Measurements from ENCODE around the gene ODC1.

ODC1 gene

GRCh38 chr2:10467401-10467800 lies 19.3 kb upstream of the ODC1 start:
- no peak for TF ChIP-seq CEBPB (IDR thresholded peaks at IDR 0.05)
- TF ChIP-seq RAD21 (IDR thresholded peaks at IDR 0.05; ENCODE audit: low read depth), result no peak
- no peak for TF ChIP-seq YY1 (IDR thresholded peaks at IDR 0.05; ENCODE audit: low read depth)
- no peak for TF ChIP-seq EP300 (IDR thresholded peaks at IDR 0.05; ENCODE audit: borderline replicate concordance)
- TF ChIP-seq ZBTB7A (IDR thresholded peaks at IDR 0.05; ENCODE audit: low read depth), result no peak
- TF ChIP-seq TEAD4 (IDR thresholded peaks at IDR 0.05), result no peak
- no peak for TF ChIP-seq FOXM1 (IDR thresholded peaks at IDR 0.05; ENCODE audit: borderline replicate concordance, low read depth)
- TF ChIP-seq MAX (IDR thresholded peaks at IDR 0.05), result no peak
- no peak for TF ChIP-seq TAF1 (IDR thresholded peaks at IDR 0.05; ENCODE audit: low read depth)
- TF ChIP-seq NFIC (IDR thresholded peaks at IDR 0.05), result no peak

DNA sequence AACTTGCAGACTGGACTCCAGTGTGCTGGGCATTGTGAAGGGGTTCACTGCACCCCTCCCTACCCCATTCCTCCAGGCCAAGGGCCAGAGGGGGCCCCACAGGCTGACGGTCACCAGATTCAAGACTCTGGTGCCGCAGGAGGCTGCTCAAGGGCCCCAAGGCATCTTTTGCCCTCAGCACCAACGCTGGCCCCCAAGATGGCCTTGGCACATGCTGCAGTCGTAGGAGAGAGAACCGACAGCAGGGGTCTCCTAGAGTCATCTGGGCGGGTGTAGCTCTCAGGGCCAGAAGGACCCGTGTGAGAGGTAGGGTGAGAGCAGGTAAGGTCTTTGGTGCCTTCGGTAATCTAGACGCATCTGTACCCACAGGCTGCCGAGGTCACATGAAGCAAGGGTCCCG lies 18.7 kb upstream of the ODC1 start:
- TF ChIP-seq EP300 (IDR thresholded peaks at IDR 0.05; ENCODE audit: borderline replicate concordance) (no peak), TAF1 (IDR thresholded peaks at IDR 0.05; ENCODE audit: low read depth) (no peak), CREB1 (IDR thresholded peaks at IDR 0.05; ENCODE audit: low read depth) (no peak), MAX (IDR thresholded peaks at IDR 0.05) (no peak), CEBPB (IDR thresholded peaks at IDR 0.05) (no peak), ZBTB7A (IDR thresholded peaks at IDR 0.05; ENCODE audit: low read depth) (no peak), FOXM1 (IDR thresholded peaks at IDR 0.05; ENCODE audit: borderline replicate concordance, low read depth) (no peak), TEAD4 (IDR thresholded peaks at IDR 0.05) (no peak), NFIC (IDR thresholded peaks at IDR 0.05) (no peak), RAD21 (IDR thresholded peaks at IDR 0.05; ENCODE audit: low read depth) (no peak), YY1 (IDR thresholded peaks at IDR 0.05; ENCODE audit: low read depth) (no peak), EGR1 (IDR thresholded peaks at IDR 0.05) (no peak)
- TF ChIP-seq, protein P1, sequence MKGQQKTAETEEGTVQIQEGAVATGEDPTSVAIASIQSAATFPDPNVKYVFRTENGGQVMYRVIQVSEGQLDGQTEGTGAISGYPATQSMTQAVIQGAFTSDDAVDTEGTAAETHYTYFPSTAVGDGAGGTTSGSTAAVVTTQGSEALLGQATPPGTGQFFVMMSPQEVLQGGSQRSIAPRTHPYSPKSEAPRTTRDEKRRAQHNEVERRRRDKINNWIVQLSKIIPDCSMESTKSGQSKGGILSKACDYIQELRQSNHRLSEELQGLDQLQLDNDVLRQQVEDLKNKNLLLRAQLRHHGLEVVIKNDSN (IDR thresholded peaks at IDR 0.05), result no peak

DNA sequence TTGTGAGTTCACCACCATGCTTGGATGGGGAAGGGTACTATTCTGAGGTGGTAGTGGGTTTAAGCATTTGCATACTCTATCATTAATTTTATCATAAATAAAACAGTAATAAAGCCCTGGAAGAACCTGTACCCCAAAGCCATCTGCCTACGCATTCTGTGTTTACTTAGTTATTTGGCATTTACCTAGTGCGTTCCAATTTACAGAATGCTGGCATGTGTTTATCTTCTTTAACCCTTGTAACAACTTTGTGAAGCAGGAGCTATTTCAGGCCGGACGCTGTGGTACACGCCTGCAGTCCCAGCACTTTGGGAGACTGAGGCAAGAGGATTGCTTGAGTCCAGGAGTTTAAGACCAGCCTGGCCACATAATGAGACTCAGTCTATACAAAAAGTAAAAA lies 17.8 kb upstream of the ODC1 start:
- TF ChIP-seq TCF12 (IDR thresholded peaks at IDR 0.05; ENCODE audit: low read depth) (no peak), YY1 (IDR thresholded peaks at IDR 0.05; ENCODE audit: low read depth) (no peak), NFIC (IDR thresholded peaks at IDR 0.05) (no peak), EP300 (IDR thresholded peaks at IDR 0.05; ENCODE audit: borderline replicate concordance) (no peak)

DNA sequence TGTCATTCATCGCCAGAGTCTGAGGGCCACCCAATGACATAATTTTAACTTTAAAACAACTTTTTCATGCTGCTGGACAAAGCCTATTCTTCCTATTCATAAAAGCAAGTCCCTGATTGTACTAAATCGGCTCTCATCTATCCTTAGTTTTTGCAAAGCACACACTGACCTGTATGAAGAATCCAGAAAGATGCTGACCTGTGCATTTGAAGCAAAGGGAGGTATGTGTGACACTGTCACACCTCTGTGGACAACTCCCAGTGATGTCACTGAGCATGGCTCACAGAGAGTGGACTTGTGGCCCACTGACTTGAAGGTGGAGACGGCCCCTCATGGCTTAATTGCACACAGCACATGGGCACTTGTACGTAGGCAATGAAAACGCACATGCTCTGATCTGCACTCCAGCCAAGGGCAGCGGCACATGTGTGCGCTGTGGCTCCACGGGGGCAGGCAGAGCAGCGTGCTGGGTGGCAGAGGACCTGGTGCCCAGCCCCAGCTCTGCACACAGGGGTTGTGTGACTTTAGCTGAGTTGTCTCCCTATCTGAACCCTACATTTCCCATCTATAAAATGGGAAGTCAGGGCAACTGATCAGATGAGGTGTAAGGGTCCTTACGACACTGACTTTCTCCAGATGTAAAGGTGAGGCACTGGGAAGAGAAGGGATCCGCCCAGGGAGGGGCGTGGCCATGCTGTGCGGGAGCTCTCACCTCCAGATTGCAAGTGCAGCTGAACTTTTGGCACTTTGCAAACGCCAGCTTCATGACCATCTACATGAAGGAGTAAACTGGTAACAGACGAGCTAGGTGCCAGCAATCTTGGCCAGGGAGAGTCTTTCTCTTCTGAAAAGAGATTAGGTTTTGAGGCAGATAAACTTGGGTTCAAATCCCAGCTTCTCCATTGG lies 14.3 kb upstream of the ODC1 start:
- TF ChIP-seq CEBPB (IDR thresholded peaks at IDR 0.05), result no peak

GRCh38 chr2:10460366-10460796 lies 12.3 kb upstream of the ODC1 start:
- TF ChIP-seq, protein P2, sequence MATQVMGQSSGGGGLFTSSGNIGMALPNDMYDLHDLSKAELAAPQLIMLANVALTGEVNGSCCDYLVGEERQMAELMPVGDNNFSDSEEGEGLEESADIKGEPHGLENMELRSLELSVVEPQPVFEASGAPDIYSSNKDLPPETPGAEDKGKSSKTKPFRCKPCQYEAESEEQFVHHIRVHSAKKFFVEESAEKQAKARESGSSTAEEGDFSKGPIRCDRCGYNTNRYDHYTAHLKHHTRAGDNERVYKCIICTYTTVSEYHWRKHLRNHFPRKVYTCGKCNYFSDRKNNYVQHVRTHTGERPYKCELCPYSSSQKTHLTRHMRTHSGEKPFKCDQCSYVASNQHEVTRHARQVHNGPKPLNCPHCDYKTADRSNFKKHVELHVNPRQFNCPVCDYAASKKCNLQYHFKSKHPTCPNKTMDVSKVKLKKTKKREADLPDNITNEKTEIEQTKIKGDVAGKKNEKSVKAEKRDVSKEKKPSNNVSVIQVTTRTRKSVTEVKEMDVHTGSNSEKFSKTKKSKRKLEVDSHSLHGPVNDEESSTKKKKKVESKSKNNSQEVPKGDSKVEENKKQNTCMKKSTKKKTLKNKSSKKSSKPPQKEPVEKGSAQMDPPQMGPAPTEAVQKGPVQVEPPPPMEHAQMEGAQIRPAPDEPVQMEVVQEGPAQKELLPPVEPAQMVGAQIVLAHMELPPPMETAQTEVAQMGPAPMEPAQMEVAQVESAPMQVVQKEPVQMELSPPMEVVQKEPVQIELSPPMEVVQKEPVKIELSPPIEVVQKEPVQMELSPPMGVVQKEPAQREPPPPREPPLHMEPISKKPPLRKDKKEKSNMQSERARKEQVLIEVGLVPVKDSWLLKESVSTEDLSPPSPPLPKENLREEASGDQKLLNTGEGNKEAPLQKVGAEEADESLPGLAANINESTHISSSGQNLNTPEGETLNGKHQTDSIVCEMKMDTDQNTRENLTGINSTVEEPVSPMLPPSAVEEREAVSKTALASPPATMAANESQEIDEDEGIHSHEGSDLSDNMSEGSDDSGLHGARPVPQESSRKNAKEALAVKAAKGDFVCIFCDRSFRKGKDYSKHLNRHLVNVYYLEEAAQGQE (IDR thresholded peaks at IDR 0.05; ENCODE audit: low read depth), result no peak
- TF ChIP-seq, protein P1 (IDR thresholded peaks at IDR 0.05), result no peak
- no peak for TF ChIP-seq TAF1 (IDR thresholded peaks at IDR 0.05; ENCODE audit: low read depth)
- no peak for TF ChIP-seq CEBPB (IDR thresholded peaks at IDR 0.05)
- TF ChIP-seq CREB1 (IDR thresholded peaks at IDR 0.05; ENCODE audit: low read depth), result no peak
- TF ChIP-seq ZBTB7A (IDR thresholded peaks at IDR 0.05; ENCODE audit: low read depth), result no peak
- TF ChIP-seq TCF12 (IDR thresholded peaks at IDR 0.05; ENCODE audit: low read depth), result no peak
- no peak for TF ChIP-seq YY1 (IDR thresholded peaks at IDR 0.05; ENCODE audit: low read depth)
- no peak for TF ChIP-seq EP300 (IDR thresholded peaks at IDR 0.05; ENCODE audit: borderline replicate concordance)
- no peak for TF ChIP-seq EGR1 (IDR thresholded peaks at IDR 0.05)
- TF ChIP-seq TEAD4 (IDR thresholded peaks at IDR 0.05), result no peak
- no peak for TF ChIP-seq RAD21 (IDR thresholded peaks at IDR 0.05; ENCODE audit: low read depth)
- no peak for TF ChIP-seq NFIC (IDR thresholded peaks at IDR 0.05)
- no peak for TF ChIP-seq FOXM1 (IDR thresholded peaks at IDR 0.05; ENCODE audit: borderline replicate concordance, low read depth)

- no peak for TF ChIP-seq TEAD4 (IDR thresholded peaks at IDR 0.05)
- TF ChIP-seq FOXM1 (IDR thresholded peaks at IDR 0.05; ENCODE audit: borderline replicate concordance, low read depth), result no peak
- no peak for TF ChIP-seq EGR1 (IDR thresholded peaks at IDR 0.05)
- TF ChIP-seq, protein P1 (IDR thresholded peaks at IDR 0.05), result no peak
- no peak for TF ChIP-seq ZBTB7A (IDR thresholded peaks at IDR 0.05; ENCODE audit: low read depth)
- TF ChIP-seq TCF12 (IDR thresholded peaks at IDR 0.05; ENCODE audit: low read depth), result no peak
- TF ChIP-seq TAF1 (IDR thresholded peaks at IDR 0.05; ENCODE audit: low read depth), result no peak
- no peak for TF ChIP-seq EP300 (IDR thresholded peaks at IDR 0.05; ENCODE audit: borderline replicate concordance)
- no peak for TF ChIP-seq NFIC (IDR thresholded peaks at IDR 0.05)
- TF ChIP-seq, protein P2 (IDR thresholded peaks at IDR 0.05; ENCODE audit: low read depth), result no peak
- TF ChIP-seq CREB1 (IDR thresholded peaks at IDR 0.05; ENCODE audit: low read depth), result no peak
- no peak for TF ChIP-seq MAX (IDR thresholded peaks at IDR 0.05)
- TF ChIP-seq CEBPB (IDR thresholded peaks at IDR 0.05), result no peak
- no peak for TF ChIP-seq RAD21 (IDR thresholded peaks at IDR 0.05; ENCODE audit: low read depth)
- TF ChIP-seq YY1 (IDR thresholded peaks at IDR 0.05; ENCODE audit: low read depth), result no peak
Observed at GRCh38 chr2:10457846-10458598, 9.9 kb upstream of the ODC1 start.

Data from Ishikawa (cell line).